Fibroblast of skin of scalp (primary cell): ENCODE measurements around the gene FAM174A.

Experiments
- DNase-seq: peaks from one replicate; pipeline ENCODE4 v3.0.0-alpha.2; 2013

Gene FAM174A

GRCh38 chr5:100576217-100576751, 41.1 kb downstream of the FAM174A start:
- DNase-seq = no peak

- no peak for DNase-seq
These were observed 42.3 kb downstream of the FAM174A start for GRCh38 chr5:100577506-100577905.

- no peak for DNase-seq
These were observed 48.9 kb downstream of the FAM174A start for GRCh38 chr5:100584069-100584468.

- DNase-seq = no peak
These were observed 49.7 kb downstream of the FAM174A start for GRCh38 chr5:100584889-100585288.

GRCh38 chr5:100590867-100591266, 55.7 kb downstream of the FAM174A start:
- no peak for DNase-seq

GRCh38 chr5:100595152-100595811, 60.1 kb downstream of the FAM174A start:
- peak; percentile 90 for DNase-seq

GRCh38 chr5:100595812-100596173, 60.6 kb downstream of the FAM174A start:
- DNase-seq = no peak

- DNase-seq = no peak
These were observed 63.3 kb downstream of the FAM174A start for GRCh38 chr5:100598446-100598845.

GRCh38 chr5:100600298-100600994, 65.3 kb downstream of the FAM174A start:
- DNase-seq = no peak

- no peak for DNase-seq
These were observed 68.0 kb downstream of the FAM174A start for GRCh38 chr5:100603141-100603540.

GRCh38 chr5:100604021-100604420, 68.8 kb downstream of the FAM174A start:
- DNase-seq = peak; percentile 2

- DNase-seq = no peak
These were observed 74.4 kb downstream of the FAM174A start for GRCh38 chr5:100609594-100609993.

- DNase-seq = no peak
These were observed 79.1 kb downstream of the FAM174A start for GRCh38 chr5:100614308-100614707.

- no peak for DNase-seq
These were observed 80.2 kb downstream of the FAM174A start for GRCh38 chr5:100615362-100615761.

GRCh38 chr5:100616291-100616690, 81.1 kb downstream of the FAM174A start:
- no peak for DNase-seq

- no peak for DNase-seq
These were observed 81.8 kb downstream of the FAM174A start for GRCh38 chr5:100616981-100617380.

- peak; percentile 40 for DNase-seq
These were observed 88.5 kb downstream of the FAM174A start for GRCh38 chr5:100623719-100624118.

GRCh38 chr5:100634937-100635534, 99.9 kb downstream of the FAM174A start:
- no peak for DNase-seq
